Prostate gland (tissue), 2 donors: ENCODE measurements around the gene APOBEC3G. TPM values are rescaled to one million over a fixed set of nuclear protein-coding genes. Genes with fewer than 3 reads are reported as not detected.
A peak's percentile ranks its signal among the peaks of the same experiment; 100 is the strongest.

Experiments
- DNase-seq: peaks from one replicate; pipeline ENCODE4 v3.0.0-alpha.2; 2019; ENCODE audit warnings: low spot score
- H3K27ac ChIP-seq, 2 donors: fragments of 200-600 bp; sonication (generic); 2 replicates each; pipeline ENCODE4 v1.5.1; 2017 to 2019
- H3K27me3 ChIP-seq: fragments of 200-600 bp; sonication (generic); replicated peaks from 2 replicates; pipeline ENCODE4 v1.5.1; 2019; ENCODE audit not compliant: insufficient read depth
- H3K36me3 ChIP-seq, 2 donors: fragments of 200-600 bp; sonication (generic); 1 replicate in 1 of 2; 2 replicates in 1 of 2; pipeline versions ENCODE4 v1.5.1 to v1.8.1; 2017 to 2019
- H3K4me1 ChIP-seq: fragments of 200-600 bp; sonication (generic); replicated peaks from 2 replicates; pipeline ENCODE4 v1.5.1; 2019
- H3K4me3 ChIP-seq, 2 donors: fragments of 200-600 bp; sonication (generic); 2 replicates each; pipeline ENCODE4 v1.5.1; 2017 to 2019
- H3K9me3 ChIP-seq: fragments of 200-600 bp; sonication (generic); 2 replicates; pipeline ENCODE4 v1.5.1; 2017
- CTCF ChIP-seq, 4 experiments: fragments of 200-600 bp in 2 of 4; fragments of 450-650 bp in 2 of 4; sonication (generic) in 2 of 4; IDR thresholded peaks; 1 replicate in 3 of 4; 2 replicates in 1 of 4; pipeline ENCODE4 v1.5.1; 2016 to 2019; ENCODE audit warnings: antibody characterized with exemption in 4 of 4, mild to moderate bottlenecking in 2 of 4, moderate library complexity in 2 of 4
- POLR2A ChIP-seq: fragments of 450-650 bp; IDR thresholded peaks from one replicate; pipeline ENCODE4 v1.6.1; 2016; ENCODE audit warnings: antibody characterized with exemption, mild to moderate bottlenecking
- POLR2AphosphoS5 ChIP-seq: sonication (generic); formaldehyde crosslinking; IDR thresholded peaks from one replicate; pipeline ENCODE4 v1.6.1; 2017; ENCODE audit warnings: antibody characterized with exemption
- WGBS: methylation state at CpG from one replicate; pipeline ENCODE4 v1.1.5; 2018; 5-methylcytosine and 5-hydroxymethylcytosine counted together
- intact Hi-C: fragments of 100-400 bp; cut with DNase I; formaldehyde crosslinking; loops from one replicate; pipeline ENCODE4 v1.14.2; 2022
- small RNA-seq, 2 donors: library from RNA; depleted of rRNA; stranded (forward); fragments of <200 nt; gene quantifications; one replicate each; pipeline ENCODE3, GENCODE V24; 2016
- total RNA-seq, 2 donors: library from RNA; depleted of rRNA; stranded (reverse); fragments of >200 nt; gene quantifications; one replicate each; pipeline ENCODE4 v1.1.0, GENCODE V29; 2016

Gene APOBEC3G
- total RNA-seq, 2 donors from 2014 or later: 17.7 to 52.3 TPM

DNA sequence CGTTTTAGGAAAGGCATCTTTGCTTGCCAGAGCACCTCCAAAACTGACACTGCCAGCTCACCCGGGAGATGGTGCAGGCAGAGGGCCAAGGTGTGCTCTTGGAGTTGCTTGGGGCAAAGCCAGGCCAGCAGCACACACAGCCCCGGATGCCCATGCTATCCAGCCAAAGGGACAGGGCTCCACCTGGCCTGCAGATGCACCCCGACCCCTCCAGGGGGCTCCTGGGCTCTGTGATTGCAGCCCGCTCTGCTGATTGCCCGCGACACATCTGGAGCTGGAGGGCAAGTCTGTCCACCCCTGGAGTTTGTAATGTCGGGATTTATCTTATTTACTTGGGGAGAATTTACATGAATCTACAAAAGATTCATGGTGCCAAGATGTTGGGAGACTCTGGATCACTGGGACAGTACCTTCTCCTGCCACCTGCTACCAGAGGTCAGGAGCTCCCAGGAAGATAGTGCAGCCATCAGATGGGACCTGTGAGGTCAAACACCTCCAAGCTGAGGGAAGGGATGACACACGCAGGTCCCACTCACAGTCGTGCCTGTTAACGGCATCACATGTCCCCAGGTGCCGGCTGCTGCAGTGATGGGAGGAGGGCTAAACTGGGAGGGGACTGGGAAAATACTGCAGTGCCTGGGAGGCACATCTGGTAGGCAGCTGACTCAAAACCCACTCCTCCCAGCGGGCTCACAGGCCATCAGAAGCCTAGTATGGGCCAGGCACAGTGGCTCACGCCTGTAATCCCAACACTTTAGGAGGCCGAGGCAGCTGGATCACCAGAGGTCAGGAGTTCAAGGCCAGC is 58.2 kb downstream of the APOBEC3G start:
- Histone ChIP-seq H3K27me3 (no peaks in the 10 kb centered on the region), H3K4me1 (peaks cover 10% of the 10 kb centered on the region), H3K36me3 (no peaks in the 10 kb centered on the region), H3K9me3 (no peaks in the 10 kb centered on the region), H3K4me3 (no peak overlapping the region), H3K27ac (no peak overlapping the region)
- 34% methylated on average over 14 of the region's 15 CpGs for WGBS
- peak; percentile 54 for DNase-seq
- intact Hi-C loops: no loop called here
- peak; percentile 47 for TF ChIP-seq POLR2AphosphoS5
- peak in 2 of 4 experiments; percentile 50 to 58 for TF ChIP-seq CTCF (IDR thresholded peaks at IDR 0.05)
- TF ChIP-seq POLR2A: no peak

GRCh38 chr22:39136317-39136716 is 59.2 kb downstream of the APOBEC3G start:
- no peak overlapping the region for H3K27ac ChIP-seq
- peaks cover 10% of the 10 kb centered on the region for H3K4me1 ChIP-seq
- H3K27me3 ChIP-seq: no peaks in the 10 kb centered on the region
- DNase-seq: no peak
- TF ChIP-seq POLR2A (no peak), POLR2AphosphoS5 (no peak)
- no peak overlapping the region for H3K4me3 ChIP-seq
- WGBS: 91% methylated on average over 8 of the region's 8 CpGs
- intact Hi-C loops: no loop called here
- no peaks in the 10 kb centered on the region for H3K36me3 ChIP-seq
- H3K9me3 ChIP-seq: no peaks in the 10 kb centered on the region

Small RNA genes lying within 50 kb of the gene (small RNA-seq; reads per million reads assigned to genes)
- gene AL022318.2 (0 reads per million in 2 donors), gene COX5BP7 (0 reads per million in 2 donors)

Other genes with a start within 250 kb of the APOBEC3G start
- gene NPTXR, start 233.2 kb upstream of the APOBEC3G start, total RNA-seq: 10 to 100 TPM; 12.6 to 36.2 TPM
- gene CBX6, start 205.1 kb upstream of the APOBEC3G start, total RNA-seq: 10 to 100 TPM; 39.9 to 56.2 TPM
- gene APOBEC3A, start 119.7 kb upstream of the APOBEC3G start, total RNA-seq: 1 to 10 TPM in 1 of 2 donors, not detected in 1; 1.6 TPM
- gene APOBEC3B, start 94.9 kb upstream of the APOBEC3G start, total RNA-seq: 1 to 10 TPM in 1 of 2 donors, under 1 TPM in 1; 0.91 to 1.5 TPM
- 10 to 100 TPM; 21.4 to 52.3 TPM for gene APOBEC3C, start 63.0 kb upstream of the APOBEC3G start, total RNA-seq
- 1 to 10 TPM in 1 of 2 donors, under 1 TPM in 1; 0.77 to 4.0 TPM for gene APOBEC3D, start 56.1 kb upstream of the APOBEC3G start, total RNA-seq
- 10 to 100 TPM in 1 of 2 donors, 1 to 10 TPM in 1; 4.4 to 28.3 TPM for gene APOBEC3F, start 36.4 kb upstream of the APOBEC3G start, total RNA-seq
- 1 to 10 TPM in 1 of 2 donors, not detected in 1; 4.1 TPM for gene APOBEC3H, start 20.0 kb downstream of the APOBEC3G start, total RNA-seq
- 100 to 1,000 TPM in 1 of 2 donors, 10 to 100 TPM in 1; 82.7 to 115 TPM for gene CBX7, start 75.4 kb downstream of the APOBEC3G start, total RNA-seq
- gene PDGFB, start 167.7 kb downstream of the APOBEC3G start, total RNA-seq: 10 to 100 TPM in 1 of 2 donors, 1 to 10 TPM in 1; 9.9 to 16.4 TPM
- 1,000 to 10,000 TPM; 2,375 to 2,654 TPM for gene RPL3, start 242.3 kb downstream of the APOBEC3G start, total RNA-seq